GM19438 (cell line): Measurements from ENCODE around the gene MANBA.

Experiments used
- ATAC-seq: cut with Tn5 transposase; IDR thresholded peaks from one replicate; pipeline ENCODE4 v1.9.1; 2021; ENCODE audit warnings: low read depth; ENCODE audit not compliant: unreplicated experiment

The MANBA gene

GRCh38 chr4:102760645-102761295, at the start of gene MANBA:
TSS of gene MANBA (minus strand) at chr4:102760968. CDS start at chr4:102760894, 74 bp downstream.
- ATAC-seq: peak; percentile 92

DNA sequence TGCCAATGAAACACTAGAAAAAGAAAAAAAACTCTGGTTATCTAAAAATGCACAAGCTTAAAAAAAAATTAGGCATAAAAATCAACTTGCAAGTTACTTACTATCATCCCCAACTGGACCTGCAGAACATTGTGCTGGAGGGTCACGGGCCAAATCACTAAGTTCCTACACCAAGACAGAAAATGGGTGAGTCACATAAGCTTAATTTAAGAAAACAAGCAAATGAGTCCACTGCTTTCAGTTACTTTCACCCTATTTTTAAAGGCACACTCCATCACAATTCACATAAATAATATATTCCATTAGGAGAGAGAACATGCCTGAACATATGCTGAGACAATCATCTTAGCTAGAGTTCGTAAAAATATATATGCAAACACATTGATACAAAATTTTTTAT, 48.9 kb upstream of the MANBA start:
- ATAC-seq: no peak

- peak; percentile 61 for ATAC-seq
Observed at GRCh38 chr4:102809190-102809589, 48.4 kb upstream of the MANBA start.

DNA sequence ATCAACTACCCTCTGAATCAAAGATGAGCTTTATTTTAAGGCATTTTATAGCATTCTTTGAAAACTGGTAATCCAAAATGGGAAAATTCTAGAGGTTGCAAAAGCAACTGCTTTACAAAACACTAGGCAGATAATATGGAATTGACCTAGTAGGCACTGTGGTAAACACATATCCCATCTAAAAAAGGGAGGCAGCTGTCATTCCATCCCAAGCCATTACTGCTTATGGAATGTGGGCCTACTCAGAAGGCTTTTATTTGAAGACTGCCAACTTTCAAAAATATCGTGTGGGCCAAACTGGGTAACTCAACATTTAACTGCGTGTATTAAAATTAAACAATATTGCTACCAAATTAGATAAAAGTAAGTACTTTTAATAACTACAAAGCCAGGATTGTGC, 47.2 kb upstream of the MANBA start:
- no peak for ATAC-seq

GRCh38 chr4:102807345-102807744, 46.6 kb upstream of the MANBA start:
- no peak for ATAC-seq

GRCh38 chr4:102799816-102800215, 39.0 kb upstream of the MANBA start:
- no peak for ATAC-seq

DNA sequence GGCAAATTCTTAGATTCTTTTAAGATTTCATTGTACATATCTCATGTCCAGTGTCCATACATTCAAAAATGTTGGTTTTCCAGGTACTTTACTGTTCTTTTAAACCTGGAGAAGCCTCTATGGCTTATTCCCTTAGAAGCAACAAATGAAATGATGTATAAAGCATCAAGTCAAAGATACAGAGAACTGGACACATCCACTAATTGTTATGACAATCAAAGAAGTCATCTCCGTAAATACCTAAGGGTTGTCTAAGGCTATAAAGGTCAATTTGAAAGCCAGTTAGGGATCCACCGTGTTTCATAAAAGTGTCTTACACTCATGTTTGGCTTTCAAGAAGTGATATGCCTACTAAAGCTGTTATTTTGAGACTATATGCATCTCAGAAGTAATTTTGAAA, 34.2 kb upstream of the MANBA start:
- no peak for ATAC-seq

GRCh38 chr4:102792361-102792936, 31.7 kb upstream of the MANBA start:
- no peak for ATAC-seq

DNA sequence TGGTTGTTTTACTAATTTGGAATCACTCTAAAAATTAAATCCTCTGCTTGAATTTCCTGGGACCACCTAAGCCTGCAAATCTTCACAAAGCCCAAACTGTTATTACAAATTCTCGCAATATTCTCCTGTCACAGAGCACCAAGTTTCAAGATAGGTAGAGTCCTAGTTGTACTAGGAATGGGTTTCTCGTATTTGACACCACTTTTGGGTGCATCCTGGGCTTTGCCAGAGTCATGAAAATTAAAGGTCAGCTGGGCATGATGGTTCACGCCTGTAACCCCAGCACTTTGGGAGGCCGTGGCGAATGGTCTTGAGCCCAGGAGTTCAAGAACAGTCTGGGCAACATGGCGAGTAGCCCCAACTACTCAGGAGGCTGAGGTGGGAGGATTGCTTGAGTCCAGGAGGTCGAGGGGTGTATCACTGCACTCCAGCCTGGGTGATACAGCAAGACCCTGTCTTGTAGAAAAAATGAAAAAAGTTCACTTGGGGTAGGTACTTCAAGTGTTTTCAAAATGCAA, 30.6 kb upstream of the MANBA start:
- no peak for ATAC-seq

DNA sequence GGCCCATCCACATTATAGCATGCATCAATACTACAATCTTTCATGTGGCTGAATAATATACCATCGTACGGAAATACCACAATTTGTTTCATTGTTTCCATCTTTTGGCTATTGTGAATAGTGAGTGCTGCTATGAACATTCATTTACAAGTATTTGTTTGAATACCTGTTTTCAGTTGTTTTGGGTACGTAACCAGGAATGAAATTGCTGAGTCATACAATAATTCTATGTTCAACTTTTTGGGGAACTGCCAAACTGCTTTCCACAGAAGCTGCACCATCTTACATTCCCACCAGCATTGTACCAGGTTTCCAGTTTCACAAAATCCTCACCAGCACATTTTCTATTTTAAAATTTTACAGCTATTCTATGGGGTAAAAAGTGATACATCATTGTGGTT, 28.5 kb upstream of the MANBA start:
- no peak for ATAC-seq

DNA sequence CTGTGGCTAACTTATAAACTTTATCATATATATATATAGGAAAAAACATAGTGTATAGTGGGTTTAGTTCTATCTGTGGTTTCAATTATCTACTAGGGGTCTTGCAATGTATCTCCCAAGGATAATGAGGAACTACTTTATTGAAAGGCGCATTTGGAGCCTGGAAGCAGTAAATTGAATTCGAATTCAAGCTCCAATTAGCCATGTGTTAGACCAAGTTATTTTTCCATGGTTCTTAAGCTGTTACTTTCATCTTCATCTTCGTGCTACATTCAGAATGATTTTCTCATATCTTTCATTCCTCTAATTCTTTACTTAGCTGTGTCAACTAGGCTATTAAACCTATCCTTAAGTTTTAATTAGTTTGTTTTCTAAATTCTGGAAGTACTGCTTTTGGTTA, 27.2 kb upstream of the MANBA start:
- ATAC-seq: no peak

DNA sequence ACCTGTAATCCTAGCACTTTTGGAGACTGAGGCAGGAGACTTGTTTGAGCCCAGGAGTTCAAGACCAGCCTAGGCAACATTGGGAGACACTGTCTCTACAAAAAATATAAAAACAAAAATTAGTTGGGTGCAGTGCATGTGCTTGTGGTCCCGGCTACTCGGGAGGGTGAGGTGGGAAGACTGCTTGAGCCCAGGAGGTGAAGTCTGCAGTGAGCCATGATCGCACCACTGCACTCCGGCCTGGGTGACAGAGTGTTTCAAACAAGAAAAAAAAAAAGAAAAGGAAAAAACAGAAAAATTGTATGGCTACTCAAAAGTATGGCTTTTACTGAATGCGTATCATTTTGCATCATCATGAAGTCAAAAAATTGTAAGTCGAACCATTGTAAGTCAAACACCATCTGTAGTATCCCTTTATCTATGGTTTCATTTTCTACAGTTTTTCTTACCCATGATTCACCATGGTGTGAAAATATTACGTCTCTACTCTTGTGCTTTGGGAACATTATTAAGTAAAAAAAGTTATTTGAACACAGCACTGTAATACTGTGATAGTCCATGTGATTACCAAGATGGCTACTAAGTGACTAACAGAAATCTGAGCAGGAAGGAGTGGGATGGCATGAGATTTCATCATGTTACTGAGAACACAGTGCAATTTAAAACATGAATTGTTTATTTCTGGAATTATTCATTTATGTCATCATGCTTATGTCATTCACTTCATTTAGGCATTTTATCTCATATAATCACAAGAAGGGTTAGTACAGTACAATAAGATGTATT, 26.5 kb upstream of the MANBA start:
- ATAC-seq: no peak

DNA sequence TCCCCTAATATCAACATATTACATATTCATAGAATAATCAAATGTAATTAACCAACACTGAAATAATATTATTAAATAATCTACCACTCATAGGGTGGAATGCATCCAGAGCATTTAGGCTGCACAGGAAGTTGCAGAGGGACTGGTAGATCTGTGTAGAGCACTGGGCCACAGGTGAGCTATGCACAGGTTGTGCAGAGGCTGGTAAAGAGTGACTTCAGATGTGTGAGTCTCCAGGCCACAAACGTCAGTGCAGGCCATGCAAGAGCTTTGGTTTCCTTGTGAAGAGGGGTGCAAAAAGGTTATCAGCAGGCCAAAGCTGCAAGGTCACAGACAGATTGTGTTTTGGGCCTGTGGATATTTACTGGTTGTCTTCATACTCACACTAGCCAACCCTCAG, 25.5 kb upstream of the MANBA start:
- ATAC-seq: no peak

DNA sequence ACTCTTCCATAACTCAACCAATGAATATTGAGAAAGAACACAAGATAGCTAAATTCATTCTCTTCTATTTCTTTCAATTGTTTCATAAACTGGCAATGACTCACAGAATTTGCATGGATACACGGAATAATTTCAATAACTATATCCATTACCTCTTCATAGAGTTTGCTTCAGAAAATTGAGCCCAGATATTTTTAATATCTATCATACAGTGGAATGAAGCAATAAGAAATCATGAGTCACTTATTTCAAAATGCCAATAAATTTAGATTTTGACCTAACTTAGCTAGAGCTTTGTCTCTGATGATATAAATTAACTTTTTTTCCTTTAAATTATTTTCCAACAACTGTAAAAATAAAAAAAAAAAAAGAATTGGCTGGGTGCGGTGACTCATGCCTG, 22.2 kb upstream of the MANBA start:
- no peak for ATAC-seq

DNA sequence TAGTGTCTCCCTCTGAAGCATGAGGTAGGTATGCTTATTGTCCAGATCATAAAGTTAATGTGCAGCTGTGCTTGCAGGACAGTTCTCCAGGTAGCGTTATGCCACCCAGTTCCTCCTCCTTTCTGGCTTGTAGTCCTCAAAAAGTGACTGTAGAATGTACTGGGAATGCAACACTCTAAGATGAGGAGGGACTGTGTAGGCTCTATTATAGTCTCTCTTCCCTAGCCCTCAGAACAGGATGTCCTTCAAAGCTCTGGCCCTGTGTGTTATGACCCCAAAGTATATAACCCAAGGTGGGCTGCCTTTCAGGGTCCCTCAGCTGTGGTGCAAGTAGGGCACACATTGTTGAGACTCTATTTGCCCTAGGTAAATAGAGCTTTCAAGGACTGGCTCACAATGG, 20.8 kb upstream of the MANBA start:
- ATAC-seq: no peak

GRCh38 chr4:102780476-102781144, 19.8 kb upstream of the MANBA start:
- no peak for ATAC-seq

GRCh38 chr4:102779204-102779603, 18.4 kb upstream of the MANBA start:
- no peak for ATAC-seq

DNA sequence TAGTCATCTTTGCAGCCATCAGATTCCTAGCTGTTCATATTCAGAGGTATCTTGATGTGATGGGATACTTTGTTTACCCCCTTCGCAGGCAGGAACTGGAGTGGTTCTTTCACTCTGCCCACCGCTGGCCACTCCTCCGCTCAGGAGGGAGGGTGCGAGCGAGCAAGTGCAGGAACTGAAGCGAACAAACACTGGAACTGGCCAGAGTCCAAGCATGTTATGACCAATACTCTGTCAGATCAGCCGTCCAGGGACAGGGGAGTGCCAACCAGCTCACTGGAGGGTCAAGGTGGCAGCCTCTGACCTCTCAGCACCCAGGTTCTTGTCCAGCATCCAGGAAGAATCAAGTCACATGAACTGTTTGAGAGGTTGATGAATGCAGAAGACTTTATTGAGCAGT, 18.0 kb upstream of the MANBA start:
- no peak for ATAC-seq

DNA sequence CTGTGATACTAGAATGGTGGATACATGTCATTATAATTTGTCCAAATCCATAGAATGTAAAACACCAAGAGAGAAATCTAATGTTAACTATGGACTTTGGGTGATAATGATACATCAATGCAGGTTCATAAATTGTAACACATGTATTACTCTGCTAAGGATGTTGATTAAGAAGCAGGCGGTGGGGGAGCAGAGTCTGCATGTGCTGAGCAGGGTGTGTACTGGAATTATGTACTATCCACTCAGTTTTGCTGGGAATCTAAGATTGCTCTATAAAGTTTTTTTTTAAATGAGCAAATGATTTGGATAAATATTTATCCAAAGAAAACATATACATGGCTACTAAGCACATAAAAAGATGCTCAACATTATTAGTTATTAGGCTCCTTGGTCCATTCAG, 15.0 kb upstream of the MANBA start:
- ATAC-seq: no peak

DNA sequence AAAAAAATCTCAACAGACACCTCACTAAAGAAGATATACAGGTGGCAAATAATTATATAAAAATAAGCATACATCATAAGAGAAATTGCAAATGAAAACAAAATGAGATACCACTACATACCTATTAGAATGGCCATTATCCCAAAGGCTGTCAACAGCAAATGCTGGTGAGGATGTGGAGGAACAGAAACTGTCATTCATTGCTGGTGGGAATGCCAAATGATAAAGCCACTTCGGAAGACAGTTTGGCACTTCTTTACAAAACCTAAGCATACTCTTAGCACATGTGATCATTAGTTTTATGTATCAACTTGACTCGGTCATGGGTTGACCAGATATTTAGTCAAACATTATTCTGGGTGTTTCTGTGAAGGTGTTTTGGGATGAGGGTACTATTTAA, 13.5 kb upstream of the MANBA start:
- ATAC-seq: no peak

DNA sequence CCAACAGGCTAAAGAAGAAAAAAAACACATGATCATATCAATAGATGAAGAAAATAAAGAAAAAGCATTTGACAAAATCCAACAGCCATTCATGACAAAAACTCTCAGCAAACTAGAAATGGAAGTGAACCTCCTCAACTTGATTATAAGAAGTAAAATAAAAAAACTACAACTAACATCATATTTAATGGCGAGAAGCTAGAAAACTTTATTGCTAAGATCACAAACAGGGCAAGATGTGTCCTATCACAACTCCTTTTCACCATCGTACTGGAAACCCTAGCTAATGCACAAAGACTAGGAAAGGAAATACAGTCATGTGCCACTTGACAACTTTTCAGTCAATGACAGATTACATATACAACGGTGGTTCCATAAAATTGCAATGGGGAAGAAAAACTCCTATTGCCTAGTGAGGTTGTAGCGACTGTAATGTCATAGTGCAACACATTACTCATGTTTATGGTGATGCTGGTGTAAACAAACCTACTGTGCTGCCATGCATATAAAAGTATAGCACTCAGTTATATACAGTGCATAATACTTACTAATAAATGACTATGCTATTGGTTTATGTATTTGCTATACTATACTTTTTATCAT, 12.1 kb upstream of the MANBA start:
- ATAC-seq: no peak
